ENCODE results near the gene INPP5K.
A peak's percentile ranks its signal among the peaks of the same experiment; 100 is the strongest.

The INPP5K gene

DNA sequence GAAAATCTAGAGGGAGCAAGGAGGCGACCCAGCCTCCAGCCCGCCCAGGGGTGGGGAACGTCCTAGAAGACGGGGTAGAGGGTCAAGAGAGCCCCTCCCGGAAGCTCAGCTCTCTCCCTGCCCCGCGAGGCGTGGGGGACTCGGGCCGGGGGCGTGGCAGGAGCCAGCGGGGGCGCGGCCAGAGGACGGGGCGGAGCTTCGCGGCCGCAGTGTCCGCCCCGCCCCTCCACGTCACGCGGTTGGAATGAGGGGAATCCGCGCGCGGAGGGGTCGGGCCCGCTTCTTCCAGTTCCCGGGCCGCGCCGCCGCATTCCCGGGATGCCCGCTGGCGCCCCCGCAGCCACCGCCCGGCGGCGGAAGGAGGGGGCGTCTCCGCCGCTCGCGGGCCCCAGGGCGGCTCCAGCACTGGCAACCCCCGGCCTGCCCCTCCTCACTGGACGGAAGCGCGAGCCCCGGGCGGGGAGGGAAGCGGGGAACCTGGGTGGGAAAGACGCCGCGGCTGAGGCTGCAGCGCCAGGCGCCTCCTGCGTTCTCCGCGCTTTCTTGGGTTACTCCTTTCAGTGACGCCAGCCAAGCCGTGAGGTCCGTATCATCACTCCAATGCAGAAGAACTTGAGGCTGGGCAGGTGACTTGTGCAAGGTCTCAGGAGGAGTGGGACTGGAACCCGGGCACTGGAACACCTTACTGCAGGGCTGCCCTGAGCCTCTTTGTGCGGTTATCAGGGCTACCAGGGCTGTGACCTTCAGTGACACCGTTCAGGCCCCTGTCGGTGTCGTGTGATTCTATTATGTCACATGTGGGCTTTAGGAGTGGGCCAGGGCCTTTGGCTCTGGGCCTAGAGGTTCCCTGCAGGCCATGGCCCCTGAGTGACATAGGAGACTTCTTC is 28.2 kb downstream of the INPP5K start:
- peak overlapping the region; percentile 84 for H3K27ac ChIP-seq
- DNase-seq (ENCODE audit: low read depth, low spot score): no peak

- H3K27ac ChIP-seq: peak overlapping the region; percentile 84
- no peak for DNase-seq (ENCODE audit: low read depth, low spot score)
Measured at GRCh38 chr17:1486802-1487695, 29.4 kb downstream of the INPP5K start.

- peak overlapping the region; percentile 84 for H3K27ac ChIP-seq
Measured at GRCh38 chr17:1485423-1486376, 30.7 kb downstream of the INPP5K start.

DNA sequence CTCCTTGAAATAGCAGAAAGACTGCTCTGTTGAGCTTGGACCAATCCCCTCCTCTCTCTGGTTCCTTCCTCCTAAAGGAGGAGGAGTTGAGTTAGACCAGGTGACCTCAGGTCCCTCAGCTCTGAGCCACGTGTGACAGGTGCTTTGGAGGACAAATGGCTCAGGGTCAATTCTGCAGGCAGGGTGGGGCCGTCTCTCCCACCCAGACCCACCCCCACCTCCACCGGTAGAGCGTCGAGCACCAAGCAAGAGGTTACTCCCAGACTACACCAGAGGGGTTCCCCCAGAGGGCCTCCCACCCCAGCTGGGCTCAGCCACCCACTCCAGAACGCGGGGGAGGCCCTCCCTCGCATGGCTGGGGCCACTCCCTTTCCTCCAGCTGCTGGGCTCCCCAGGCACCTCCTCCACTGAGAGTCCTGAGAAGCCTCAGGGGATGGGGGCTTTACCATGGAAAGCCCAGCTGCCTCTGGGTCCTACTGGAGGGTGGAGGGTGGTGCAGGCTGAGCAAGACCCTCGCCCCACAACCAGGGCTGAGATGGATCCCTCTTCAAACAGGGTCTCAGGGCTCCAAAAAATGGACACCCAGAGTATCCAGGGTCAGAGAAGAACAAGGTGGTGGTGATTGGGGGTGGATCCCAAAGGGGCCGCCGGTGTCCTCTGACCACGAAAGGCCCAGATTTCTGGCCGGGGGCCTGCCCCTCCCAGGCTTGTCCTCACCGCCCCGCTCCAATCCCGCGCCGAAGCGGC is 31.6 kb downstream of the INPP5K start:
- peak overlapping the region; percentile 84 for H3K27ac ChIP-seq
- no peak for DNase-seq (ENCODE audit: low read depth, low spot score)

More at GRCh38 chr17:1485423-1486376, 30.7 kb downstream of the INPP5K start:
- DNase-seq (ENCODE audit: low read depth, low spot score): no peak

- no peak for DNase-seq (ENCODE audit: low read depth, low spot score)
Measured at GRCh38 chr17:1484060-1484535, 32.3 kb downstream of the INPP5K start.

GRCh38 chr17:1482680-1483079 is 33.7 kb downstream of the INPP5K start:
- DNase-seq (ENCODE audit: low read depth, low spot score): no peak
- no peak overlapping the region for H3K27ac ChIP-seq

More at GRCh38 chr17:1484060-1484535, 32.3 kb downstream of the INPP5K start:
- H3K27ac ChIP-seq: no peak overlapping the region

- H3K27ac ChIP-seq: no peak overlapping the region
- DNase-seq (ENCODE audit: low read depth, low spot score): no peak
Measured at GRCh38 chr17:1481736-1482135, 34.7 kb downstream of the INPP5K start.

DNA sequence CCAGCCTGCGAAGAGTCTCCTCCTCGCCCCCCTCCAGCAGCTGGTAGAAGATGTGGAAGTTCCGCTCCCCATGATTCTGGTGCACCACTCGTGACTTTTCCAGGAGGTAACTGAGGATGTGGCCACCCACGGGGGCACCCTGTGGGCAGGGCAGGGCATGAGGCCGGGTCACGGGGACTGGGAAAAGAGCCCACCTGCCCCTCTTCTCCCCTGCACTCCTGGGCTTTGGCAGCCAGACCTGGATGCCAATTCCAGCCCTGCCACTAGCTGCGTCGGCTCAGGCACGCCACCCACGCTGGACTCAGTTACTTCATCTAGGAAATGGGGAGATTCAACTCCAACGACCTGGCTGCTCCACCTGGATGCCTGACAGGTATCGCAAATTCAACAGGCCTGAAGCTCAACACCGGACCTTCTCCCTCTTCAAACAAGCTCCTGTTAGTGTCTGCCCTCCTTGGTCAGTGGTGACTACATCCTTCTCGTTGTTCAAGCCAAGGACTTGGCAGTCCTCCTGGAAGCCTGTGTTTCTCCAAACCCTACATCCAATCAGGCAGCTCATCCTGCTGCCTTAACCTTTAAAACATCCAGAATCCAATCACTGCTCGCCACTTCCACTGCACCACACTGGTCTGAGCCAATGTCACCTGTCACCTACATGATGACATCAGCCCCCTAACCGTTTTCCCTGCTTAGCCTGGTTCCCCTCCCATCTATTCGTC is 35.5 kb downstream of the INPP5K start:
- no peak overlapping the region for H3K27ac ChIP-seq
- DNase-seq (ENCODE audit: low read depth, low spot score): no peak

- H3K27ac ChIP-seq: no peak overlapping the region
- no peak for DNase-seq (ENCODE audit: low read depth, low spot score)
Measured at GRCh38 chr17:1478418-1478817, 38.0 kb downstream of the INPP5K start.

- H3K27ac ChIP-seq: no peak overlapping the region
- no peak for DNase-seq (ENCODE audit: low read depth, low spot score)
Measured at GRCh38 chr17:1475321-1475854, 41.0 kb downstream of the INPP5K start.

DNA sequence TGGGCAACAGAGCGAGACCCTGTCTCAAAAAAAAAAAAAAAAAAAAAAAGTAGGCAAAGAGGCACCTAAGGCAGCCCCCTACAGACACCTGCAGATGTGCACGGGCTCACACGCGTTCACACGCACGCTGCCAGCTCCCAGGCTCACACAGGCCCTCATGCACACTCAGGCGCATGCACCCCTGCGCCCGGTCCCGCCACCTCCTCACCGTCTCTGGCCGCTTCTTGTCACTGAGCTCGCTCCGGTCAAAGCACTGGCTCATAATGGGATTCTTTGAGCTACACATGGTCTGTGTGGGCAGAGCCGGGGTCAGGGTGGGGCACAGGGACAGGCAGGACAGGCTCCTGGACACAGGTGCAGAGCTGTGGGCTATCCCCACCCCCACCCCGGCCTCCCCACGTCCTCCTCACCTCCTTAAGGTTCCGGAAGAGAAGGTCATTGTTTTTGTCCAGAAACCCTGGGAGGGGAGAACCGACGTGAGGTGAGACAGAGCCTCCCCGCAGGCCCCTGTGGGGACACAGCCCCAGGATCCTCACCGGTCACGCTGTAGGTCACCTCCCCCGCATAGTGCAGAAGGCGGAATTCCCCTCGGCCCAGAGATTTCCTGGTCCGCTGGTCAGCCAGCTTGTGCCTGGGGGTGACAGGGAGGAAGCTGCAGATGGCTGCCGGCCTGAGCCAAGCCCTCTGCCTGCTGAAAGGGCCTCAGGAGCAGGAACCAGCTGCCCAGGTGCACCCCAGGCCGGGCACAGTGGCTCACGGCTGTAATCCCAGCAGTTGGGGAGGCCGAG is 41.8 kb downstream of the INPP5K start:
- no peak for DNase-seq (ENCODE audit: low read depth, low spot score)
- no peak overlapping the region for H3K27ac ChIP-seq

GRCh38 chr17:1473841-1474240 is 42.6 kb downstream of the INPP5K start:
- no peak overlapping the region for H3K27ac ChIP-seq
- DNase-seq (ENCODE audit: low read depth, low spot score): no peak

- DNase-seq (ENCODE audit: low read depth, low spot score): no peak
- H3K27ac ChIP-seq: no peak overlapping the region
Measured at GRCh38 chr17:1473170-1473569, 43.2 kb downstream of the INPP5K start.

- DNase-seq (ENCODE audit: low read depth, low spot score): no peak
- H3K27ac ChIP-seq: no peak overlapping the region
Measured at GRCh38 chr17:1471911-1472821, 44.2 kb downstream of the INPP5K start.

DNA sequence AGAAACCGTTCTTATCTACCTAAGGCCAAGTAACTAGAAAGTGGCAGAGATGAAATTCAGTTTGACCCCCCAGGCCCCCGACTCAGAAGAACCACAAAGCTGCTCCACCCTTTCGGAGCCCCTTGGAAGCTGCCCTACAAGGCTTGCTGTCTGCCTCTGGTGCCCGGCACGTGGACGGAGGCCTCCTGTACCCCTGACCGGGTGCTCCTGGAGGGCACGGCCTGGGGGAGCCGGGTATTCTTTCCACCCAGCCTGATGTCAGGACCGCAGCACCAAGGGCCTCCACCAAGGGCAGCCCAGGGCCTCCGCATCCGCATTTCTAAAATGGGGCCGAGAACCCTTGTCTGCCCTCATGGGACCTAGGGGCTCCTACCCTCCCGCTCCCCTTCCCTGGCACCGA is 44.9 kb downstream of the INPP5K start:
- DNase-seq (ENCODE audit: low read depth, low spot score): no peak
- H3K27ac ChIP-seq: no peak overlapping the region

DNA sequence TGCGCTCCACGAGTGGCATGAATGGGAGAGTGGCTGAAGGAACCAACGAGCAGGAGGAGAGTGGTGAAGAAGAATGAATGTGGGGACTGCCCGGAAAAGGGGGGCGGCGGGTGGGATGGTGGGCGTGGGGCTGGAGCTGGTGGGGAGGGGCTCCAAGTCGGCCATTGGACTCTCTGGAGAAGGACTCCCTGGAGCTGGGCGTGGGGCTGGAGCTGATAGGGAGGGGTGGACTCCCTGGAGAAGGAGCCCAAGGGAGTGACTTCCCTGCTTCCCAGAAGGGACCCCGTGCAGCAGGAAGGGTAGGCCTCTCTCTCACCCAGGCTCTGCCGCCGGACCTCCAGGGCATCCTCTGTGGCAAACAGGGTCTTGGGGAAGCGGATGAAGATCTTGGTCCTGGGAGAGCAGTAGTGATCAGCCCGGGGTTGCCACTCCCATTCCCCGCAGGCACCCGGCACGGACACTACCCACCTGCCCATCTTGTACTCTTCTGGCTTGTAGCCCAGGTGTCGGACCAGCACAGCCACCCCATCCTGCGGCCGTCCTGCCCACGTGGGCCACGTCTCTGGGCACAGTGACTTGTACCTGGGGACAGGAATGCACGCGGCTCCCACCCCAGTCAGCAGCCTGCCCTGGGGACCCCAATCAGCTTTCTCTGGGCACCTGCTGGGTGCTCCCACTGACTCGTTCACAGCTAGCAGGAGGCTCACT is 45.5 kb downstream of the INPP5K start:
- no peak overlapping the region for H3K27ac ChIP-seq
- no peak for DNase-seq (ENCODE audit: low read depth, low spot score)
